Natural killer cell treated with Interleukin-12 subunit alpha and Interleukin-12 subunit beta and Interleukin-15 and Interleukin-18, amount 100 ng/mL, for 72 hours (primary cell): ENCODE results near the gene GPER1. TPM values are rescaled to one million over a fixed set of nuclear protein-coding genes. Genes with fewer than 3 reads are reported as not detected.

Experiments
- ATAC-seq, 2 donors: fragments of 150-1000 bp; cut with Tn5 transposase in 1 of 2; sonication (Bioruptor Pico), chemical (Tn5 transposase) in 1 of 2; 2 replicates each; pipeline ENCODE4 v1.10.0; 2021
- DNase-seq: peaks from one replicate; pipeline ENCODE4 v3.0.0; 2022; ENCODE audit warnings: low spot score
- H3K27ac Mint-ChIP-seq, 2 donors: 1 replicate in 1 of 2; 2 replicates in 1 of 2; pipeline ENCODE4 v1.8.0; 2022; ENCODE audit warnings: mixed read lengths in 2 of 2, mild to moderate bottlenecking in 1 of 2, moderate library complexity in 1 of 2
- H3K27me3 Mint-ChIP-seq, 2 donors: 1 replicate in 1 of 2; 2 replicates in 1 of 2; pipeline ENCODE4 v1.8.0; 2022; ENCODE audit warnings: mixed read lengths in 2 of 2
- H3K36me3 Mint-ChIP-seq: one replicate; pipeline ENCODE4 v1.8.0; 2022; ENCODE audit warnings: mixed read lengths
- H3K4me1 Mint-ChIP-seq, 2 donors: 1 replicate in 1 of 2; 2 replicates in 1 of 2; pipeline ENCODE4 v1.8.0; 2022; ENCODE audit warnings: low read depth in 2 of 2, mixed read lengths in 2 of 2, mild to moderate bottlenecking in 1 of 2
- H3K4me3 Mint-ChIP-seq: one replicate; pipeline ENCODE4 v1.8.0; 2022; ENCODE audit warnings: mixed read lengths
- H3K9me3 Mint-ChIP-seq: 2 replicates; pipeline ENCODE4 v1.8.0; 2022; ENCODE audit warnings: mixed read lengths
- total RNA-seq, 2 donors: library from RNA; stranded (reverse); gene quantifications; one replicate each; pipeline ENCODE4 v1.2.3, GENCODE V29; 2022

Gene GPER1
- total RNA-seq, 2 donors from 2014 or later: not detected

GRCh38 chr7:1103009-1103788 is 15.3 kb downstream of the GPER1 start:
- H3K36me3 Mint-ChIP-seq: peaks cover 1% of the 10 kb centered on the region
- no peaks in the 10 kb centered on the region for H3K9me3 Mint-ChIP-seq
- no peak for DNase-seq
- peak overlapping the region; percentile 65 for H3K4me3 Mint-ChIP-seq
- H3K27me3 Mint-ChIP-seq: no peaks in the 10 kb centered on the region
- peak overlapping the region in 1 of 2 donors; percentile 68 for H3K27ac Mint-ChIP-seq
- ATAC-seq: peak; percentile 73 to 85
- H3K4me1 Mint-ChIP-seq: peaks cover 4 to 7% of the 10 kb centered on the region in 2 donors

- H3K9me3 Mint-ChIP-seq: no peaks in the 10 kb centered on the region
- no peaks in the 10 kb centered on the region for H3K36me3 Mint-ChIP-seq
- H3K27me3 Mint-ChIP-seq: no peaks in the 10 kb centered on the region
- H3K4me3 Mint-ChIP-seq: peak overlapping the region; percentile 65
- DNase-seq (no peak), ATAC-seq (peak in 1 of 2 donors; percentile 1)
- peaks cover 4 to 7% of the 10 kb centered on the region in 2 donors for H3K4me1 Mint-ChIP-seq
- H3K27ac Mint-ChIP-seq: peak overlapping the region in 1 of 2 donors; percentile 68
Measured at GRCh38 chr7:1103789-1104515, 16.0 kb downstream of the GPER1 start.

- DNase-seq: no peak
- no peak overlapping the region for H3K4me3 Mint-ChIP-seq
- no peaks in the 10 kb centered on the region for H3K9me3 Mint-ChIP-seq
- no peaks in the 10 kb centered on the region for H3K27me3 Mint-ChIP-seq
- H3K36me3 Mint-ChIP-seq: no peaks in the 10 kb centered on the region
- H3K27ac Mint-ChIP-seq: no peak overlapping the region
- peaks cover 4 to 7% of the 10 kb centered on the region in 2 donors for H3K4me1 Mint-ChIP-seq
- no peak for ATAC-seq
Measured at GRCh38 chr7:1104516-1105179, 16.7 kb downstream of the GPER1 start.

GRCh38 chr7:1105189-1105588 is 17.3 kb downstream of the GPER1 start:
- Mint-ChIP-seq H3K4me1 (peaks cover 4 to 7% of the 10 kb centered on the region in 2 donors), H3K27me3 (no peaks in the 10 kb centered on the region), H3K4me3 (no peak overlapping the region), H3K9me3 (no peaks in the 10 kb centered on the region), H3K27ac (no peak overlapping the region), H3K36me3 (no peaks in the 10 kb centered on the region)
- DNase-seq: no peak
- ATAC-seq: no peak

GRCh38 chr7:1106063-1106792 is 18.3 kb downstream of the GPER1 start:
- H3K4me1 Mint-ChIP-seq: peaks cover 4 to 7% of the 10 kb centered on the region in 2 donors
- no peaks in the 10 kb centered on the region for H3K36me3 Mint-ChIP-seq
- DNase-seq (no peak), ATAC-seq (no peak)
- no peaks in the 10 kb centered on the region for H3K9me3 Mint-ChIP-seq
- no peak overlapping the region for H3K4me3 Mint-ChIP-seq
- no peaks in the 10 kb centered on the region for H3K27me3 Mint-ChIP-seq
- no peak overlapping the region for H3K27ac Mint-ChIP-seq

- Mint-ChIP-seq H3K36me3 (no peaks in the 10 kb centered on the region), H3K27me3 (no peaks in the 10 kb centered on the region), H3K4me3 (no peak overlapping the region), H3K9me3 (no peaks in the 10 kb centered on the region), H3K4me1 (peaks cover 4 to 7% of the 10 kb centered on the region in 2 donors), H3K27ac (no peak overlapping the region)
- DNase-seq (no peak), ATAC-seq (no peak)
Measured at GRCh38 chr7:1106793-1107421, 19.0 kb downstream of the GPER1 start.

- no peak for DNase-seq
- H3K9me3 Mint-ChIP-seq: no peaks in the 10 kb centered on the region
- H3K4me3 Mint-ChIP-seq: no peak overlapping the region
- peaks cover 3% of the 10 kb centered on the region in 2 donors for H3K4me1 Mint-ChIP-seq
- no peak for ATAC-seq
- no peaks in the 10 kb centered on the region for H3K27me3 Mint-ChIP-seq
- no peaks in the 10 kb centered on the region for H3K36me3 Mint-ChIP-seq
- no peak overlapping the region for H3K27ac Mint-ChIP-seq
Measured at GRCh38 chr7:1108264-1108920, 20.5 kb downstream of the GPER1 start.

GRCh38 chr7:1109581-1110310 is 21.8 kb downstream of the GPER1 start:
- Mint-ChIP-seq H3K4me3 (no peak overlapping the region), H3K36me3 (no peaks in the 10 kb centered on the region), H3K4me1 (no peaks in the 10 kb centered on the region), H3K27me3 (no peaks in the 10 kb centered on the region), H3K27ac (no peak overlapping the region), H3K9me3 (no peaks in the 10 kb centered on the region)
- DNase-seq: no peak
- no peak for ATAC-seq

GRCh38 chr7:1110358-1110757 is 22.4 kb downstream of the GPER1 start:
- ATAC-seq: no peak
- Mint-ChIP-seq H3K27ac (no peak overlapping the region), H3K9me3 (no peaks in the 10 kb centered on the region), H3K4me1 (no peaks in the 10 kb centered on the region), H3K36me3 (no peaks in the 10 kb centered on the region), H3K4me3 (no peak overlapping the region), H3K27me3 (no peaks in the 10 kb centered on the region)
- no peak for DNase-seq

- H3K4me3 Mint-ChIP-seq: no peak overlapping the region
- no peak for DNase-seq
- H3K27ac Mint-ChIP-seq: no peak overlapping the region
- no peaks in the 10 kb centered on the region for H3K36me3 Mint-ChIP-seq
- no peaks in the 10 kb centered on the region for H3K9me3 Mint-ChIP-seq
- no peaks in the 10 kb centered on the region for H3K27me3 Mint-ChIP-seq
- ATAC-seq: no peak
- no peaks in the 10 kb centered on the region for H3K4me1 Mint-ChIP-seq
Measured at GRCh38 chr7:1111156-1111555, 23.2 kb downstream of the GPER1 start.

GRCh38 chr7:1112109-1112508 is 24.2 kb downstream of the GPER1 start:
- Mint-ChIP-seq H3K27me3 (no peaks in the 10 kb centered on the region), H3K9me3 (no peaks in the 10 kb centered on the region), H3K27ac (no peak overlapping the region), H3K36me3 (no peaks in the 10 kb centered on the region), H3K4me3 (no peak overlapping the region), H3K4me1 (no peaks in the 10 kb centered on the region)
- no peak for DNase-seq
- ATAC-seq: no peak
